SK-N-SH treated with all-trans-retinoic acid at 6 μM for 48 hours (cell line): ENCODE measurements around the gene CYP20A1.

Experiments used
- ATAC-seq: fragments of 200-7000 bp; cut with Tn5 transposase; 3 replicates; pipeline ENCODE4 v1.9.1; 2020; ENCODE audit warnings: mild to moderate bottlenecking, moderate library complexity
- CSDC2 ChIP-seq: fragments of 250-450 bp; sonication (Bioruptor Pico); IDR thresholded peaks from 2 replicates; pipeline ENCODE4 v1.5.0; 2020; ENCODE audit warnings: mild to moderate bottlenecking, moderate library complexity
- CSRNP3 ChIP-seq: fragments of 250-450 bp; sonication (Bioruptor Pico); IDR thresholded peaks from 2 replicates; pipeline ENCODE4 v1.5.1; 2021; ENCODE audit warnings: mild to moderate bottlenecking, moderate library complexity
- ESRRG ChIP-seq: fragments of 250-450 bp; sonication (Bioruptor Pico); IDR thresholded peaks from 2 replicates; pipeline ENCODE4 v1.6.1; 2021; ENCODE audit warnings: mild to moderate bottlenecking
- GLIS3 ChIP-seq: fragments of 250-450 bp; sonication (Bioruptor Pico); IDR thresholded peaks from 2 replicates; pipeline ENCODE4 v1.5.0; 2020; ENCODE audit warnings: mild to moderate bottlenecking, moderate library complexity
- ISL1 ChIP-seq: fragments of 250-450 bp; sonication (Bioruptor Pico); IDR thresholded peaks from 2 replicates; pipeline ENCODE4 v2.1.2; 2022; ENCODE audit warnings: mild to moderate bottlenecking, moderate library complexity
- OSR1 ChIP-seq: fragments of 250-450 bp; sonication (Bioruptor Pico); IDR thresholded peaks from 2 replicates; pipeline ENCODE4 v1.8.0; 2022; ENCODE audit warnings: moderate library complexity, mild to moderate bottlenecking, inconsistent platforms
- POU6F1 ChIP-seq: fragments of 250-450 bp; sonication (Bioruptor Pico); IDR thresholded peaks from 2 replicates; pipeline ENCODE4 v1.8.0; 2021; ENCODE audit warnings: low read depth, mild to moderate bottlenecking, moderate library complexity, borderline replicate concordance
- PPARA ChIP-seq: fragments of 250-450 bp; sonication (Bioruptor Pico); IDR thresholded peaks from 2 replicates; pipeline ENCODE4 v1.5.0; 2020; ENCODE audit warnings: mild to moderate bottlenecking, borderline replicate concordance
- RARB ChIP-seq: fragments of 250-450 bp; sonication (Bioruptor Pico); IDR thresholded peaks from 2 replicates; pipeline ENCODE4 v1.8.0; 2021; ENCODE audit warnings: mild to moderate bottlenecking, moderate library complexity
- SNAI2 ChIP-seq: fragments of 250-450 bp; sonication (Bioruptor Pico); IDR thresholded peaks from 2 replicates; pipeline ENCODE4 v1.5.0; 2020; ENCODE audit warnings: mild to moderate bottlenecking, moderate library complexity
- TCF4 ChIP-seq: fragments of 250-450 bp; sonication (Bioruptor Pico); IDR thresholded peaks from 2 replicates; pipeline ENCODE4 v1.8.0; 2021; ENCODE audit warnings: mild to moderate bottlenecking, moderate library complexity, borderline replicate concordance
- TOX ChIP-seq: fragments of 250-450 bp; sonication (Bioruptor Pico); IDR thresholded peaks from 2 replicates; pipeline ENCODE4 v1.8.0; 2021; ENCODE audit warnings: mild to moderate bottlenecking, moderate library complexity, borderline replicate concordance
- ZC3H10 ChIP-seq: fragments of 250-450 bp; sonication (Bioruptor Pico); IDR thresholded peaks from 2 replicates; pipeline ENCODE4 v1.5.1; 2021; ENCODE audit warnings: mild to moderate bottlenecking, moderate library complexity
- ZFP3 ChIP-seq: fragments of 250-450 bp; sonication (Bioruptor Pico); IDR thresholded peaks from 2 replicates; pipeline ENCODE4 v1.5.0; 2020; ENCODE audit warnings: mild to moderate bottlenecking, moderate library complexity
- ZFP30 ChIP-seq: fragments of 450-650 bp; formaldehyde crosslinking; IDR thresholded peaks from 2 replicates; pipeline ENCODE4 v1.5.0; 2022; ENCODE audit warnings: mild to moderate bottlenecking, moderate library complexity
- ZNF565 ChIP-seq: fragments of 450-650 bp; formaldehyde crosslinking; conservative IDR thresholded peaks from 2 replicates; pipeline ENCODE4 v1.5.0; 2020; ENCODE audit warnings: low read depth, mild to moderate bottlenecking, moderate library complexity
- ZNF70 ChIP-seq: fragments of 450-650 bp; formaldehyde crosslinking; IDR thresholded peaks from 2 replicates; pipeline ENCODE4 v1.5.0; 2020; ENCODE audit warnings: mild to moderate bottlenecking, moderate library complexity
- ZNF8 ChIP-seq: fragments of 450-650 bp; formaldehyde crosslinking; IDR thresholded peaks from 2 replicates; pipeline ENCODE4 v1.5.0; 2020; ENCODE audit warnings: mild to moderate bottlenecking, moderate library complexity
- TF ChIP-seq, protein P1 (sequence below): fragments of 250-450 bp; sonication (Bioruptor Pico); IDR thresholded peaks from 2 replicates; pipeline ENCODE4 v1.5.0; 2020; ENCODE audit warnings: mild to moderate bottlenecking, moderate library complexity
- TF ChIP-seq, protein P2 (sequence below): fragments of 250-450 bp; sonication (Bioruptor Pico); IDR thresholded peaks from 2 replicates; pipeline ENCODE4 v1.5.1; 2020; ENCODE audit warnings: low read depth, mild to moderate bottlenecking, moderate library complexity

CYP20A1 gene

GRCh38 chr2:203347375-203347774 lies 108.6 kb downstream of the CYP20A1 start:
- TF ChIP-seq OSR1 (CRISPR knock-in tag): no peak
- TF ChIP-seq ZFP30 (CRISPR knock-in tag): no peak
- TF ChIP-seq, protein P1, sequence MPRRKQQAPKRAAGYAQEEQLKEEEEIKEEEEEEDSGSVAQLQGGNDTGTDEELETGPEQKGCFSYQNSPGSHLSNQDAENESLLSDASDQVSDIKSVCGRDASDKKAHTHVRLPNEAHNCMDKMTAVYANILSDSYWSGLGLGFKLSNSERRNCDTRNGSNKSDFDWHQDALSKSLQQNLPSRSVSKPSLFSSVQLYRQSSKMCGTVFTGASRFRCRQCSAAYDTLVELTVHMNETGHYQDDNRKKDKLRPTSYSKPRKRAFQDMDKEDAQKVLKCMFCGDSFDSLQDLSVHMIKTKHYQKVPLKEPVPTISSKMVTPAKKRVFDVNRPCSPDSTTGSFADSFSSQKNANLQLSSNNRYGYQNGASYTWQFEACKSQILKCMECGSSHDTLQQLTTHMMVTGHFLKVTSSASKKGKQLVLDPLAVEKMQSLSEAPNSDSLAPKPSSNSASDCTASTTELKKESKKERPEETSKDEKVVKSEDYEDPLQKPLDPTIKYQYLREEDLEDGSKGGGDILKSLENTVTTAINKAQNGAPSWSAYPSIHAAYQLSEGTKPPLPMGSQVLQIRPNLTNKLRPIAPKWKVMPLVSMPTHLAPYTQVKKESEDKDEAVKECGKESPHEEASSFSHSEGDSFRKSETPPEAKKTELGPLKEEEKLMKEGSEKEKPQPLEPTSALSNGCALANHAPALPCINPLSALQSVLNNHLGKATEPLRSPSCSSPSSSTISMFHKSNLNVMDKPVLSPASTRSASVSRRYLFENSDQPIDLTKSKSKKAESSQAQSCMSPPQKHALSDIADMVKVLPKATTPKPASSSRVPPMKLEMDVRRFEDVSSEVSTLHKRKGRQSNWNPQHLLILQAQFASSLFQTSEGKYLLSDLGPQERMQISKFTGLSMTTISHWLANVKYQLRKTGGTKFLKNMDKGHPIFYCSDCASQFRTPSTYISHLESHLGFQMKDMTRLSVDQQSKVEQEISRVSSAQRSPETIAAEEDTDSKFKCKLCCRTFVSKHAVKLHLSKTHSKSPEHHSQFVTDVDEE (CRISPR knock-in tag): no peak
- TF ChIP-seq PPARA (CRISPR knock-in tag): no peak
- no peak for TF ChIP-seq ZNF8
- TF ChIP-seq, protein P2, sequence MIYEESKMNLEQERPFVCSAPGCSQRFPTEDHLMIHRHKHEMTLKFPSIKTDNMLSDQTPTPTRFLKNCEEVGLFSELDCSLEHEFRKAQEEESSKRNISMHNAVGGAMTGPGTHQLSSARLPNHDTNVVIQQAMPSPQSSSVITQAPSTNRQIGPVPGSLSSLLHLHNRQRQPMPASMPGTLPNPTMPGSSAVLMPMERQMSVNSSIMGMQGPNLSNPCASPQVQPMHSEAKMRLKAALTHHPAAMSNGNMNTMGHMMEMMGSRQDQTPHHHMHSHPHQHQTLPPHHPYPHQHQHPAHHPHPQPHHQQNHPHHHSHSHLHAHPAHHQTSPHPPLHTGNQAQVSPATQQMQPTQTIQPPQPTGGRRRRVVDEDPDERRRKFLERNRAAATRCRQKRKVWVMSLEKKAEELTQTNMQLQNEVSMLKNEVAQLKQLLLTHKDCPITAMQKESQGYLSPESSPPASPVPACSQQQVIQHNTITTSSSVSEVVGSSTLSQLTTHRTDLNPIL (CRISPR knock-in tag): no peak
- TF ChIP-seq ZFP3 (CRISPR knock-in tag): no peak
- ATAC-seq: no peak

DNA sequence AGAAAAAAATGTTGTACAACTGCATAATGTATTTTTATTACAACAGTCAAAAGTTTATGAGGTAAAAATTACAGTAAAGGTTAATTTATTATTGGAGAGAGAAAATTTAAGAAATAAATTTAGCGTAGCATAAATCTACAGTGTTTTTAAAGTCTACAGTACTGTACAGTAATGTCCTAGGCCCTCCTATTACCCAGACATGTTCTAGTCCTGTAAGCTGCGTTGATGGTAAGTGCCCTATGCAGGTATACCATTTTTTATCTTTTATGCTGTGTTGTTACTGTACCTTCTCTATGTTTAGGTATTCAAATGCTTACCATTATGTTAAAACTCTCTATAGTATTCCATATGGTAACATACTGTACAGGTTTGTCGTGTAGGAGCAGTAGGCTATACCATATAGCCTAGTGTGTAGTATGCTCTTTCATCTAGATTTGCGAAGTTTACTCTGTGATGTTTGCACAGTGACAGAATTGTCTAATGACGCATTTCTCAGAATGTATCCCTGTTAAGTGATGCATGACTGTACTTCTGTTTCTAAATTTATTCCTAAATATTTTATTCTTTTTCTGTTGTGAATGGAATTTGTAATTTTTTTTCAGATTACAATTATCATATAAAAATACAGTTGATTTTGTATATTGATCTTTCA lies 113.9 kb downstream of the CYP20A1 start:
- no peak for ATAC-seq
- TF ChIP-seq PPARA (CRISPR knock-in tag): no peak
- TF ChIP-seq ZNF70 (CRISPR knock-in tag): no peak
- TF ChIP-seq CSDC2: no peak
- TF ChIP-seq GLIS3 (CRISPR knock-in tag): no peak
- TF ChIP-seq ZFP30 (CRISPR knock-in tag): no peak
- no peak for TF ChIP-seq TCF4 (CRISPR knock-in tag)
- TF ChIP-seq OSR1 (CRISPR knock-in tag): no peak
- TF ChIP-seq ZNF565: no peak
- TF ChIP-seq ZC3H10 (CRISPR knock-in tag): no peak
- TF ChIP-seq TOX: no peak
- TF ChIP-seq RARB (CRISPR knock-in tag): no peak
- TF ChIP-seq, protein P2 (CRISPR knock-in tag): no peak
- TF ChIP-seq, protein P1 (CRISPR knock-in tag): no peak
- TF ChIP-seq POU6F1 (CRISPR knock-in tag): no peak

DNA sequence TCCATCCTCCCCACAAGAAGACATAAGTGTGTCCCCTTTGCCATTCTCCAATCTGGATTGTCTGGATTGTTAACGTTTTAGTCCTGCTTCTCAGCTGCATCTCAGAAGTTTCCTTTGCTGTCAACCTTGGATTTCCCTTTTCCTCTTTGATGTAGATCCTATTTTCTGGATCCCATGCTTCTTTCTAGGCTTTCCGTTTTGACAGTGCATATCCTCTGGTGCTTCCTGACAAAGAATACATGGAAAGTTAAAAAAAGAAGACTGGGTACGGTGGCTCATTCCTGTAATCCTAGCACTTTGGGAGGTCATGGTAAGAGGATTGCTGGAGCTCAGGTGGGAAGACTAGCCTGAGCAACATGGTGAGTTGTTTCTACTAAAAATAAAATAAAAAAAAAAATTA lies 116.1 kb downstream of the CYP20A1 start:
- TF ChIP-seq TOX (no peak), OSR1 (CRISPR knock-in tag) (no peak), CSRNP3 (no peak), SNAI2 (CRISPR knock-in tag) (no peak), ISL1 (CRISPR knock-in tag) (no peak), ESRRG (CRISPR knock-in tag) (no peak), RARB (CRISPR knock-in tag) (no peak), ZNF565 (no peak)
- TF ChIP-seq, protein P2 (CRISPR knock-in tag): no peak
- TF ChIP-seq, all 23 proteins: peak for 0
- no peak for ATAC-seq
